ENCODE data around the gene ZBTB46.

ZBTB46 gene

GRCh38 chr20:63741676-63742380, 89.2 kb downstream of the ZBTB46 start:
- 93% methylated on average over 30 of the region's 30 CpGs for WGBS
- peaks cover 12% of the 10 kb centered on the region for H3K27me3 ChIP-seq (ENCODE audit: insufficient read depth, low read length)
- H3K4me1 ChIP-seq (ENCODE audit: insufficient read depth, low read length), result peaks cover 17% of the 10 kb centered on the region
- H3K9me3 ChIP-seq (ENCODE audit: insufficient read depth, low read depth, low read length), result no peaks in the 10 kb centered on the region
- H3K4me3 ChIP-seq (ENCODE audit: low read length), result peak overlapping the region; percentile 87; the same call in 1 of the 2 replicates
- H3K9ac ChIP-seq (ENCODE audit: low read depth, low read length), result no peak overlapping the region
- H3K27ac ChIP-seq (ENCODE audit: low read depth, low read length), result peak overlapping the region; percentile 81; the same call in 1 of the 2 replicates
- H3K36me3 ChIP-seq (ENCODE audit: insufficient read depth, low read length), result peaks cover 21% of the 10 kb centered on the region

- Histone ChIP-seq H3K9me3 (ENCODE audit: insufficient read depth, low read depth, low read length) (no peaks in the 10 kb centered on the region), H3K4me3 (ENCODE audit: low read length) (peak overlapping the region; percentile 87), H3K36me3 (ENCODE audit: insufficient read depth, low read length) (peaks cover 24% of the 10 kb centered on the region), H3K27me3 (ENCODE audit: insufficient read depth, low read length) (peaks cover 13% of the 10 kb centered on the region), H3K4me1 (ENCODE audit: insufficient read depth, low read length) (peaks cover 18% of the 10 kb centered on the region), H3K27ac (ENCODE audit: low read depth, low read length) (peak overlapping the region; percentile 81), H3K9ac (ENCODE audit: low read depth, low read length) (peak overlapping the region; percentile 82; the same call in 1 of the 2 replicates)
- 42% methylated on average over 6 of the region's 6 CpGs for WGBS
These were observed 89.7 kb downstream of the ZBTB46 start for GRCh38 chr20:63741354-63741675.

- H3K36me3 ChIP-seq (ENCODE audit: insufficient read depth, low read length), result peaks cover 26% of the 10 kb centered on the region
- peak overlapping the region; percentile 82 for H3K9ac ChIP-seq (ENCODE audit: low read depth, low read length)
- H3K27me3 ChIP-seq (ENCODE audit: insufficient read depth, low read length), result peaks cover 13% of the 10 kb centered on the region
- H3K4me1 ChIP-seq (ENCODE audit: insufficient read depth, low read length), result peaks cover 18% of the 10 kb centered on the region
- no peaks in the 10 kb centered on the region for H3K9me3 ChIP-seq (ENCODE audit: insufficient read depth, low read depth, low read length)
- peak overlapping the region; percentile 87 for H3K4me3 ChIP-seq (ENCODE audit: low read length)
- peak overlapping the region; percentile 81 for H3K27ac ChIP-seq (ENCODE audit: low read depth, low read length)
- 4% methylated on average over 29 of the region's 29 CpGs for WGBS
These were observed 90.3 kb downstream of the ZBTB46 start for GRCh38 chr20:63740627-63741353.

GRCh38 chr20:63740070-63740626, 90.9 kb downstream of the ZBTB46 start:
- H3K9ac ChIP-seq (ENCODE audit: low read depth, low read length), result peak overlapping the region; percentile 82
- H3K4me3 ChIP-seq (ENCODE audit: low read length), result peak overlapping the region; percentile 87
- H3K4me1 ChIP-seq (ENCODE audit: insufficient read depth, low read length), result peaks cover 18% of the 10 kb centered on the region
- peaks cover 32% of the 10 kb centered on the region for H3K36me3 ChIP-seq (ENCODE audit: insufficient read depth, low read length)
- H3K27me3 ChIP-seq (ENCODE audit: insufficient read depth, low read length), result peaks cover 13% of the 10 kb centered on the region
- peak overlapping the region; percentile 81 for H3K27ac ChIP-seq (ENCODE audit: low read depth, low read length)
- 1% methylated on average over 80 of the region's 80 CpGs for whole genome bisulfite sequencing
- H3K9me3 ChIP-seq (ENCODE audit: insufficient read depth, low read depth, low read length), result no peaks in the 10 kb centered on the region

GRCh38 chr20:63739130-63740069, 91.7 kb downstream of the ZBTB46 start, which contains the start of gene SLC2A4RG:
Gene SLC2A4RG (plus strand): TSS chr20:63739776. CDS start chr20:63739913, 137 bp downstream.
- H3K27ac ChIP-seq (ENCODE audit: low read depth, low read length), result peak within 1 kb of the TSS; percentile 81
- peaks cover 18% of the 10 kb centered on the region for H3K4me1 ChIP-seq (ENCODE audit: insufficient read depth, low read length)
- WGBS, result 1% methylated on average over 136 of the region's 136 CpGs
- peak within 1 kb of the TSS; percentile 87 for H3K4me3 ChIP-seq (ENCODE audit: low read length)
- peak within 1 kb of the TSS; percentile 82 for H3K9ac ChIP-seq (ENCODE audit: low read depth, low read length)
- H3K36me3 ChIP-seq (ENCODE audit: insufficient read depth, low read length), result peaks cover 39% of the 10 kb centered on the region
- H3K27me3 ChIP-seq (ENCODE audit: insufficient read depth, low read length), result peaks cover 13% of the 10 kb centered on the region
- no peaks in the 10 kb centered on the region for H3K9me3 ChIP-seq (ENCODE audit: insufficient read depth, low read depth, low read length)

- peaks cover 36% of the 10 kb centered on the region for H3K36me3 ChIP-seq (ENCODE audit: insufficient read depth, low read length)
- H3K4me1 ChIP-seq (ENCODE audit: insufficient read depth, low read length), result peaks cover 18% of the 10 kb centered on the region
- H3K9ac ChIP-seq (ENCODE audit: low read depth, low read length), result no peak overlapping the region
- H3K9me3 ChIP-seq (ENCODE audit: insufficient read depth, low read depth, low read length), result no peaks in the 10 kb centered on the region
- peak overlapping the region; percentile 55 for H3K4me3 ChIP-seq (ENCODE audit: low read length)
- H3K27ac ChIP-seq (ENCODE audit: low read depth, low read length), result no peak overlapping the region; the same call in 1 of the 2 replicates
- peaks cover 13% of the 10 kb centered on the region for H3K27me3 ChIP-seq (ENCODE audit: insufficient read depth, low read length)
- 15% methylated on average over 26 of the region's 26 CpGs for WGBS
These were observed 92.4 kb downstream of the ZBTB46 start for GRCh38 chr20:63738687-63739129.

- H3K4me3 ChIP-seq (ENCODE audit: low read length), result peak overlapping the region; percentile 55
- no peak overlapping the region for H3K9ac ChIP-seq (ENCODE audit: low read depth, low read length)
- H3K27me3 ChIP-seq (ENCODE audit: insufficient read depth, low read length), result peaks cover 13% of the 10 kb centered on the region
- H3K36me3 ChIP-seq (ENCODE audit: insufficient read depth, low read length), result peaks cover 36% of the 10 kb centered on the region
- H3K4me1 ChIP-seq (ENCODE audit: insufficient read depth, low read length), result peaks cover 18% of the 10 kb centered on the region
- H3K9me3 ChIP-seq (ENCODE audit: insufficient read depth, low read depth, low read length), result no peaks in the 10 kb centered on the region
- no peak overlapping the region; the same call in 1 of the 2 replicates for H3K27ac ChIP-seq (ENCODE audit: low read depth, low read length)
- WGBS, result 56% methylated on average over 43 of the region's 43 CpGs
These were observed 92.9 kb downstream of the ZBTB46 start for GRCh38 chr20:63737945-63738686.

- Histone ChIP-seq H3K27me3 (ENCODE audit: insufficient read depth, low read length) (peaks cover 13% of the 10 kb centered on the region), H3K27ac (ENCODE audit: low read depth, low read length) (no peak overlapping the region), H3K4me1 (ENCODE audit: insufficient read depth, low read length) (peaks cover 18% of the 10 kb centered on the region), H3K9me3 (ENCODE audit: insufficient read depth, low read depth, low read length) (no peaks in the 10 kb centered on the region), H3K9ac (ENCODE audit: low read depth, low read length) (peak overlapping the region; percentile 58; the same call in 1 of the 2 replicates), H3K4me3 (ENCODE audit: low read length) (peak overlapping the region; percentile 55), H3K36me3 (ENCODE audit: insufficient read depth, low read length) (peaks cover 32% of the 10 kb centered on the region)
- WGBS, result 55% methylated on average over 21 of the region's 26 CpGs
These were observed 93.4 kb downstream of the ZBTB46 start for GRCh38 chr20:63737695-63737944.

GRCh38 chr20:63736893-63737694, 94.0 kb downstream of the ZBTB46 start:
- Histone ChIP-seq H3K4me1 (ENCODE audit: insufficient read depth, low read length) (peaks cover 18% of the 10 kb centered on the region), H3K27ac (ENCODE audit: low read depth, low read length) (no peak overlapping the region), H3K9ac (ENCODE audit: low read depth, low read length) (peak overlapping the region; percentile 58), H3K4me3 (ENCODE audit: low read length) (peak overlapping the region; percentile 42), H3K36me3 (ENCODE audit: insufficient read depth, low read length) (peaks cover 27% of the 10 kb centered on the region), H3K27me3 (ENCODE audit: insufficient read depth, low read length) (peaks cover 13% of the 10 kb centered on the region), H3K9me3 (ENCODE audit: insufficient read depth, low read depth, low read length) (no peaks in the 10 kb centered on the region)
- 70% methylated on average over 30 of the region's 30 CpGs for WGBS
